PC-3 (cell line): ENCODE results near the gene PROSER1. TPM values are rescaled to one million over a fixed set of nuclear protein-coding genes. Genes with fewer than 3 reads are reported as not detected.

Source experiments
- ATAC-seq: fragments of 200-7000 bp; cut with Tn5 transposase; 2 replicates; pipeline ENCODE4 v1.9.1; 2020; ENCODE audit warnings: mild to moderate bottlenecking, moderate library complexity
- BruUV-seq: library from RNA; stranded (reverse); fragments of 400-500 nt; replicated peaks from 2 replicates; lab custom pipeline; 2021; lab: Mats Ljungman, UMichigan
- CTCF ChIA-PET: fragments of 300-600 bp; sonication (Branson Sonifier 250); formaldehyde crosslinking; loops from one replicate; lab custom pipeline; 2022; ENCODE audit warnings: antibody characterized with exemption; lab: Charles Lee
- POLR2A ChIA-PET: fragments of 300-600 bp; sonication (Branson Sonifier 250); formaldehyde crosslinking; loops from one replicate; lab custom pipeline; 2022; ENCODE audit warnings: antibody characterized with exemption; ENCODE audit not compliant: unreplicated experiment; lab: Charles Lee
- DNase-seq: peaks from one replicate; pipeline ENCODE4 v3.0.0-alpha.2; 2015
- H2AFZ ChIP-seq: fragments of 300-600 bp; sonication (generic); 2 replicates; pipeline ENCODE4 v1.6.0; 2016; ENCODE audit warnings: antibody characterized with exemption, low read length
- H3F3A ChIP-seq: fragments of 300-600 bp; sonication (generic); one replicate; pipeline ENCODE4 v1.6.0; 2017; ENCODE audit warnings: antibody characterized with exemption, low read length, control low read depth, mild to moderate bottlenecking; ENCODE audit not compliant: unreplicated experiment
- H3K27ac ChIP-seq: fragments of 300-600 bp; sonication (generic); 2 replicates; pipeline ENCODE4 v1.5.1; 2016; ENCODE audit warnings: mild to moderate bottlenecking, low read length
- H3K27me3 ChIP-seq: fragments of 300-600 bp; sonication (generic); 2 replicates; pipeline ENCODE4 v1.6.1; 2016; ENCODE audit warnings: low read length, mixed read lengths
- H3K36me3 ChIP-seq: fragments of 300-600 bp; sonication (generic); 2 replicates; pipeline ENCODE4 v1.6.1; 2016; ENCODE audit warnings: low read depth, mixed run types, low read length, mixed read lengths
- H3K4me1 ChIP-seq: fragments of 300-600 bp; sonication (generic); 2 replicates; pipeline ENCODE4 v1.5.1; 2016; ENCODE audit warnings: low read length; ENCODE audit not compliant: insufficient read depth
- H3K4me2 ChIP-seq: fragments of 300-600 bp; sonication (generic); 2 replicates; pipeline ENCODE4 v1.6.0; 2016; ENCODE audit warnings: low read length
- H3K4me3 ChIP-seq: fragments of 300-600 bp; sonication (generic); 2 replicates; pipeline ENCODE4 v1.5.1; 2016; ENCODE audit warnings: mild to moderate bottlenecking, low read length, mixed read lengths
- H3K79me2 ChIP-seq: fragments of 300-600 bp; sonication (generic); 2 replicates; pipeline ENCODE4 v1.6.1; 2017; ENCODE audit warnings: low read length, mixed read lengths
- H3K9ac ChIP-seq: fragments of 300-600 bp; sonication (generic); 2 replicates; pipeline ENCODE4 v1.6.0; 2016; ENCODE audit warnings: mild to moderate bottlenecking, low read length
- H3K9me2 ChIP-seq: fragments of 300-600 bp; sonication (generic); replicated peaks from 2 replicates; pipeline ENCODE4 v1.6.1; 2016; ENCODE audit warnings: mixed run types, low read length, mixed read lengths
- H3K9me3 ChIP-seq: fragments of 300-600 bp; sonication (generic); 2 replicates; pipeline ENCODE4 v1.6.1; 2016; ENCODE audit warnings: low read length, mixed read lengths
- H4K20me1 ChIP-seq: fragments of 300-600 bp; sonication (generic); 2 replicates; pipeline ENCODE4 v1.6.1; 2016; ENCODE audit warnings: low read length, mixed read lengths
- CTCF ChIP-seq: fragments of 300-600 bp; sonication (generic); conservative IDR thresholded peaks from 2 replicates; pipeline ENCODE4 v1.5.1; 2017; ENCODE audit warnings: antibody characterized with exemption, low read depth, mild to moderate bottlenecking, low read length
- EZH2 ChIP-seq: fragments of 300-600 bp; sonication (generic); IDR thresholded peaks from one replicate; pipeline ENCODE4 v1.6.1; 2017; ENCODE audit warnings: antibody characterized with exemption, mild to moderate bottlenecking, low read length; ENCODE audit not compliant: unreplicated experiment
- EZH2phosphoT487 ChIP-seq: fragments of 300-600 bp; sonication (generic); IDR thresholded peaks from 2 replicates; pipeline ENCODE4 v1.6.1; 2018; ENCODE audit warnings: mild to moderate bottlenecking, antibody characterized with exemption, low read length, borderline replicate concordance
- intact Hi-C: fragments of 100-400 bp; cut with micrococcal nuclease; formaldehyde crosslinking; loops from 2 replicates; pipeline ENCODE4 v1.9.0; 2023
- total RNA-seq: library from RNA; depleted of rRNA; stranded (reverse); fragments of >200 nt; gene quantifications from 2 replicates; pipeline ENCODE4 v1.2.3, GENCODE V29; 2014

Gene PROSER1
- total RNA-seq, 1 experiment from 2014 or later, result 6.6 TPM

DNA sequence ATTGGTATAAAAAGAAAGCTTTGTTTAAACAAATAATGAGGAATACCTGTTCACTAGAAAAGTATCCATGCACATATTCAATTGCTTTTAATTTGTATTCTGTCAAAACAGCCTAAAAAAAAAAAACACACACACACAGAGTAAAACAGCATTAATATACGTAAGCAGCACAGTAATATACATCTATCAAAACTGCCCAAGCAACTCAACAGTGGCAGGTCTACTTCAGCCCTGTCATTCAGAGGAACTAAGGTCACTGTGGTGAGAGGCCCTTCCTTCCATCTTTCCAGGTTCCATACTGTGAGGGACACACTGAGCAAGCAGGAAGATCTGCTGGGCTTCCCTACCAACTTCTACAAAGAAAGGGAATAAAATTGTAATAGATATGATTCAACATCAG lies 3.8 kb downstream of the PROSER1 start:
- H3K4me2 ChIP-seq, result peak overlapping the region; percentile 100
- no peaks in the 10 kb centered on the region for H3K9me2 ChIP-seq
- no peak overlapping the region for H2AFZ ChIP-seq
- H3K9ac ChIP-seq, result no peak overlapping the region
- intact Hi-C loops, result no loop called here
- peak overlapping the region; percentile 98; the same call in 1 of the 2 replicates for H3K4me3 ChIP-seq
- DNase-seq (no peak), ATAC-seq (no peak)
- H3K4me1 ChIP-seq, result 0 out of 2 replicates have a peak, but pooled peaks cover 5% of the 10 kb centered on the region
- TF ChIP-seq EZH2phosphoT487 (no peak), EZH2 (no peak), CTCF (no peak)
- peaks cover 80% of the 10 kb centered on the region for H3K79me2 ChIP-seq
- no peaks in the 10 kb centered on the region for H3F3A ChIP-seq
- H3K27me3 ChIP-seq, result no peaks in the 10 kb centered on the region
- peaks cover 12% of the 10 kb centered on the region for H3K36me3 ChIP-seq
- H3K27ac ChIP-seq, result no peak overlapping the region
- no TSS peak for BruUV-seq
- CTCF ChIA-PET, result no interaction called here
- peaks cover 19% of the 10 kb centered on the region for H4K20me1 ChIP-seq
- no peaks in the 10 kb centered on the region for H3K9me3 ChIP-seq
- POLR2A ChIA-PET, result no interaction called here

GRCh38 chr13:39032150-39032549 lies 5.7 kb downstream of the PROSER1 start:
- peaks cover 20% of the 10 kb centered on the region for H3K36me3 ChIP-seq
- H3K4me3 ChIP-seq, result no peak overlapping the region
- TF ChIP-seq CTCF, result no peak
- TF ChIP-seq EZH2phosphoT487, result no peak
- no peak for TF ChIP-seq EZH2
- ChIA-PET POLR2A (no interaction called here), CTCF (no interaction called here)
- no peak overlapping the region for H3K27ac ChIP-seq
- H2AFZ ChIP-seq, result no peak overlapping the region
- peaks cover 18% of the 10 kb centered on the region for H4K20me1 ChIP-seq
- no peaks in the 10 kb centered on the region for H3K9me3 ChIP-seq
- intact Hi-C loops, result no loop called here
- no peaks in the 10 kb centered on the region for H3K27me3 ChIP-seq
- H3K9ac ChIP-seq, result no peak overlapping the region
- no peak for ATAC-seq
- H3K4me2 ChIP-seq, result no peak overlapping the region
- 0 out of 2 replicates have a peak, but pooled peaks cover 5% of the 10 kb centered on the region for H3K4me1 ChIP-seq
- no peak for DNase-seq
- H3F3A ChIP-seq, result no peaks in the 10 kb centered on the region
- peaks cover 63% of the 10 kb centered on the region for H3K79me2 ChIP-seq
- no peaks in the 10 kb centered on the region for H3K9me2 ChIP-seq
- no TSS peak for BruUV-seq

DNA sequence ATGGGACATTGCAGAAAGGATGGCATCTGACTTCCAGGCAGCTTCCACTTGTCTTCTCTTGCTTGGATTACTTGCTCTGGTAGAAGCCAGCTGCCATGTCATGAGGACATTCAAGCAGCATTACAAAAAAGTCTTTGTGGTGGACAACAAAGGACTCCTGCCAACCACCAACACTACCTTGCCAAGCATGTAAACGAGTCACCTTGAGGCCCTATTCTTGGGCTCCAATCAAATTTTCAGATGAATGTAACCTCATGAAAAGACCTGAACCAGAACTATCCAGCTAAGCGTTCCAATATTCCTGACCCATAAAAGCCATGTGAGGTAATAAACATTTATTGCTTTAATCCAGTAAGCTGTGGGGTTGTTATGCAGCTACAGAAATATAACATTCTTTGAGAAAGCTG lies 12.5 kb downstream of the PROSER1 start:
- ChIA-PET POLR2A (no interaction called here), CTCF (no interaction called here)
- DNase-seq (peak; percentile 10), ATAC-seq (peak; percentile 71)
- no TSS peak for BruUV-seq
- H3K4me3 ChIP-seq, result no peak overlapping the region
- peaks cover under 1% of the 10 kb centered on the region; the same call in 1 of the 2 replicates for H3K79me2 ChIP-seq
- intact Hi-C loops, result no loop called here
- 0 out of 2 replicates have a peak, but pooled peaks cover 7% of the 10 kb centered on the region for H3K4me1 ChIP-seq
- no peaks in the 10 kb centered on the region for H3K9me3 ChIP-seq
- no peak overlapping the region for H3K27ac ChIP-seq
- peaks cover 43% of the 10 kb centered on the region for H3K36me3 ChIP-seq
- no peaks in the 10 kb centered on the region for H3K27me3 ChIP-seq
- no peaks in the 10 kb centered on the region for H3K9me2 ChIP-seq
- no peak for TF ChIP-seq CTCF
- TF ChIP-seq EZH2phosphoT487, result no peak
- TF ChIP-seq EZH2, result no peak
- H3K4me2 ChIP-seq, result no peak overlapping the region
- H3F3A ChIP-seq, result no peaks in the 10 kb centered on the region
- no peak overlapping the region for H2AFZ ChIP-seq
- H4K20me1 ChIP-seq, result no peaks in the 10 kb centered on the region
- H3K9ac ChIP-seq, result no peak overlapping the region
